SJSA1 (cell line): Measurements from ENCODE around the gene PSMB5. TPM values are rescaled to one million over a fixed set of nuclear protein-coding genes. Genes with fewer than 3 reads are reported as not detected.
"Not testable (repeated sequence)": the region's sequence is repeated elsewhere in the genome, so short reads cannot be mapped to it uniquely, and the experiment has no call there.

Experiments
- DNase-seq, 2 experiments: peaks; one replicate each; pipeline ENCODE4 v3.0.0-alpha.2; 2015 to 2020; ENCODE audit warnings: low spot score in 2 of 2, low read depth in 1 of 2
- H3K27ac ChIP-seq: fragments of 250-450 bp; sonication (Bioruptor Pico); 2 replicates; pipeline ENCODE4 v1.5.1; 2020; ENCODE audit warnings: mild to moderate bottlenecking, moderate library complexity
- H3K27me3 ChIP-seq: fragments of 250-450 bp; sonication (Bioruptor Pico); replicated peaks from 2 replicates; pipeline ENCODE4 v1.5.1; 2020; ENCODE audit warnings: mild to moderate bottlenecking, moderate library complexity
- H3K36me3 ChIP-seq: fragments of 250-450 bp; sonication (Bioruptor Pico); 2 replicates; pipeline ENCODE4 v1.5.1; 2020; ENCODE audit warnings: mild to moderate bottlenecking
- H3K4me1 ChIP-seq: fragments of 250-450 bp; sonication (Bioruptor Pico); replicated peaks from 2 replicates; pipeline ENCODE4 v1.6.1; 2021; ENCODE audit warnings: mild to moderate bottlenecking
- H3K4me3 ChIP-seq: fragments of 250-450 bp; sonication (Bioruptor Pico); 2 replicates; pipeline ENCODE4 v1.5.1; 2020; ENCODE audit warnings: mild to moderate bottlenecking
- H3K9me3 ChIP-seq: fragments of 250-450 bp; sonication (Bioruptor Pico); replicated peaks from 2 replicates; pipeline ENCODE4 v1.5.1; 2020; ENCODE audit warnings: mild to moderate bottlenecking
- total RNA-seq: library from RNA; depleted of rRNA; stranded (reverse); fragments of >200 nt; shearing (Covaris generic); gene quantifications from 2 replicates; pipeline ENCODE4 v1.2.3, GENCODE V29; 2014

PSMB5 gene
- total RNA-seq, 1 experiment from 2014 or later, result 226 TPM

GRCh38 chr14:23023022-23023794 is 11.5 kb downstream of the PSMB5 start:
- no peak overlapping the region for H3K4me3 ChIP-seq
- no peaks in the 10 kb centered on the region for H3K9me3 ChIP-seq
- no peaks in the 10 kb centered on the region for H3K4me1 ChIP-seq
- H3K27ac ChIP-seq, result no peak overlapping the region
- H3K27me3 ChIP-seq, result no peaks in the 10 kb centered on the region
- H3K36me3 ChIP-seq, result peaks cover 22% of the 10 kb centered on the region
- DNase-seq, result no peak

- Histone ChIP-seq H3K4me1 (no peaks in the 10 kb centered on the region), H3K9me3 (no peaks in the 10 kb centered on the region), H3K27ac (no peak overlapping the region), H3K36me3 (peaks cover 15% of the 10 kb centered on the region), H3K27me3 (no peaks in the 10 kb centered on the region), H3K4me3 (no peak overlapping the region)
- no peak for DNase-seq
These were observed 12.7 kb downstream of the PSMB5 start for GRCh38 chr14:23021889-23022442.

- Histone ChIP-seq H3K9me3 (no peaks in the 10 kb centered on the region), H3K36me3 (peaks cover 13% of the 10 kb centered on the region), H3K27ac (no peak overlapping the region), H3K4me3 (no peak overlapping the region), H3K27me3 (no peaks in the 10 kb centered on the region), H3K4me1 (peaks cover 1% of the 10 kb centered on the region)
- no peak for DNase-seq
These were observed 13.3 kb downstream of the PSMB5 start for GRCh38 chr14:23021434-23021833.

GRCh38 chr14:23020143-23021128 is 14.3 kb downstream of the PSMB5 start:
- no peak for DNase-seq
- Histone ChIP-seq H3K27me3 (no peaks in the 10 kb centered on the region), H3K4me1 (peaks cover 5% of the 10 kb centered on the region), H3K36me3 (peaks cover 6% of the 10 kb centered on the region), H3K4me3 (no peak overlapping the region), H3K9me3 (no peaks in the 10 kb centered on the region), H3K27ac (no peak overlapping the region)

- Histone ChIP-seq H3K27me3 (no peaks in the 10 kb centered on the region), H3K4me1 (peaks cover 5% of the 10 kb centered on the region), H3K4me3 (no peak overlapping the region), H3K27ac (no peak overlapping the region), H3K9me3 (no peaks in the 10 kb centered on the region), H3K36me3 (no peaks in the 10 kb centered on the region)
- DNase-seq, result no peak
These were observed 16.6 kb downstream of the PSMB5 start for GRCh38 chr14:23018107-23018506.

- DNase-seq, result no peak
- H3K27me3 ChIP-seq, result no peaks in the 10 kb centered on the region
- H3K4me3 ChIP-seq, result no peak overlapping the region
- H3K4me1 ChIP-seq, result peaks cover 5% of the 10 kb centered on the region
- no peaks in the 10 kb centered on the region for H3K36me3 ChIP-seq
- no peak overlapping the region for H3K27ac ChIP-seq
- H3K9me3 ChIP-seq, result no peaks in the 10 kb centered on the region
These were observed 17.6 kb downstream of the PSMB5 start for GRCh38 chr14:23017091-23017490.

- no peak overlapping the region for H3K4me3 ChIP-seq
- H3K36me3 ChIP-seq, result no peaks in the 10 kb centered on the region
- H3K27ac ChIP-seq, result no peak overlapping the region
- DNase-seq, result no peak
- no peaks in the 10 kb centered on the region for H3K27me3 ChIP-seq
- H3K4me1 ChIP-seq, result peaks cover 5% of the 10 kb centered on the region
- H3K9me3 ChIP-seq, result no peaks in the 10 kb centered on the region
These were observed 19.1 kb downstream of the PSMB5 start for GRCh38 chr14:23015618-23016017.

- H3K27ac ChIP-seq, H3K4me3 ChIP-seq, DNase-seq, H3K36me3 ChIP-seq, H3K9me3 ChIP-seq, H3K27me3 ChIP-seq: not testable (repeated sequence)
- peaks cover 24% of the 10 kb centered on the region for H3K4me1 ChIP-seq
These were observed 21.0 kb downstream of the PSMB5 start for GRCh38 chr14:23013749-23014054.

- no peak overlapping the region for H3K27ac ChIP-seq
- H3K4me3 ChIP-seq, result no peak overlapping the region
- no peaks in the 10 kb centered on the region for H3K36me3 ChIP-seq
- peaks cover 26% of the 10 kb centered on the region for H3K4me1 ChIP-seq
- H3K9me3 ChIP-seq, result no peaks in the 10 kb centered on the region
- no peak for DNase-seq
- H3K27me3 ChIP-seq, result no peaks in the 10 kb centered on the region
These were observed 21.5 kb downstream of the PSMB5 start for GRCh38 chr14:23013054-23013748.

- Histone ChIP-seq H3K27ac (peak within 1 kb of the TSS; percentile 54), H3K9me3 (no peaks in the 10 kb centered on the region), H3K4me1 (peaks cover 33% of the 10 kb centered on the region), H3K27me3 (no peaks in the 10 kb centered on the region), H3K36me3 (no peaks in the 10 kb centered on the region), H3K4me3 (peak within 1 kb of the TSS; percentile 50)
- peak; percentile 75 to 79 for DNase-seq
These were observed 24.6 kb downstream of the PSMB5 start, which contains the start of gene C14orf93 for GRCh38 chr14:23009939-23010726. TSS of gene C14orf93 (minus strand) at chr14:23010143. CDS start at chr14:22999023, 11,120 bp downstream.

GRCh38 chr14:23009483-23009938 is 25.2 kb downstream of the PSMB5 start:
- Histone ChIP-seq H3K27me3 (no peaks in the 10 kb centered on the region), H3K9me3 (no peaks in the 10 kb centered on the region), H3K27ac (peak overlapping the region; percentile 54), H3K36me3 (no peaks in the 10 kb centered on the region), H3K4me1 (peaks cover 33% of the 10 kb centered on the region), H3K4me3 (peak overlapping the region; percentile 50)
- no peak for DNase-seq

- DNase-seq, result peak in 1 of 2 experiments; percentile 9
- H3K4me1 ChIP-seq, result peaks cover 33% of the 10 kb centered on the region
- H3K27ac ChIP-seq, result no peak overlapping the region
- no peaks in the 10 kb centered on the region for H3K27me3 ChIP-seq
- no peaks in the 10 kb centered on the region for H3K9me3 ChIP-seq
- no peak overlapping the region for H3K4me3 ChIP-seq
- no peaks in the 10 kb centered on the region for H3K36me3 ChIP-seq
These were observed 25.9 kb downstream of the PSMB5 start for GRCh38 chr14:23008831-23009230.
